HG03280 (cell line): Measurements from ENCODE around the gene DNAH3.
"Not testable (repeated sequence)": the region's sequence is repeated elsewhere in the genome, so short reads cannot be mapped to it uniquely, and the experiment has no call there.

Source experiments
- ATAC-seq: cut with Tn5 transposase; IDR thresholded peaks from one replicate; pipeline ENCODE4 v1.9.1; 2021; ENCODE audit warnings: mild to moderate bottlenecking, moderate library complexity; ENCODE audit not compliant: unreplicated experiment

The DNAH3 gene

GRCh38 chr16:21075252-21075651 is 75.4 kb downstream of the DNAH3 start:
- ATAC-seq = no peak

DNA sequence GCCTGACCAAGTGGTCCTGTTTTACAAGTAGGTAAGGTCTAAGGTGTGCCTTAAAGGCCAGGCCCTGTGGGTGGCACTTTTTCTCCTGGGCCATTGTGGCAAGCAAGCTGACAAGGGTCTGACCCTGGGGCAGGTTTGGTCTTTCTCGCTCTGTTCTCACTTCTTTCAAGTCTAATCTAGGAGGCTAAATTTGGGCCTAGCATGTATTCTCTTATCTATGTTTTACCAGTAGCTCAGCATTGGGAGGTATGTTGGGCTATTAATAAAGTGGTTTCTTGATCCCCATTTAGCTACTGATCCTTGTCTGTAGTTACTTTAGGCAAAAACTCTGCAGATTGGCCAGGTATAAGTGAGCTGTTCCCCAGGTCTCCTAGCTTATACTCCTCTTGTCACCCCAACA is 77.7 kb downstream of the DNAH3 start:
- ATAC-seq = no peak

- ATAC-seq = no peak
Observed at GRCh38 chr16:21071741-21072140, 78.9 kb downstream of the DNAH3 start.

- ATAC-seq = no peak
Observed at GRCh38 chr16:21070564-21070963, 80.1 kb downstream of the DNAH3 start.

DNA sequence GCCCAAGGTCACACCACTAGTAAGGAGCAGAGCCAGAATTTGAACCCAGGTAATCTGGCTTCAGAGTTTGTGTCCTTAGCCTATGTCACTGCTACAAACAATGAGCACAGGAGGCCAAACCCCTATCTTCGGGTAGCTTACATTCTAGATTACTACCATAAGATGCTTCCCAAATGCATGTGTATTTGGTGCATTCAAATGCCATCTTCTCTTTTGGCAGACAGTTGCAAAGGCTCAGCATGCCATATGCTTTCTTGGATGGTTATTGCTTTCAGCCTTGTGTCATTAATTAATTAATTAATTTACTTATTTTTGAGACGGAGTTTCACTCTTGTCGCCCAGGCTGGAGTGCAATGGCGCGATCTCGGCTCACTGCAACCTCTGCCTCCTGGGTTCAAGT is 80.7 kb downstream of the DNAH3 start:
- ATAC-seq = no peak

GRCh38 chr16:21064203-21064602 is 86.4 kb downstream of the DNAH3 start:
- no peak for ATAC-seq

- not testable (repeated sequence) for ATAC-seq
Observed at GRCh38 chr16:21063314-21063713, 87.3 kb downstream of the DNAH3 start.

DNA sequence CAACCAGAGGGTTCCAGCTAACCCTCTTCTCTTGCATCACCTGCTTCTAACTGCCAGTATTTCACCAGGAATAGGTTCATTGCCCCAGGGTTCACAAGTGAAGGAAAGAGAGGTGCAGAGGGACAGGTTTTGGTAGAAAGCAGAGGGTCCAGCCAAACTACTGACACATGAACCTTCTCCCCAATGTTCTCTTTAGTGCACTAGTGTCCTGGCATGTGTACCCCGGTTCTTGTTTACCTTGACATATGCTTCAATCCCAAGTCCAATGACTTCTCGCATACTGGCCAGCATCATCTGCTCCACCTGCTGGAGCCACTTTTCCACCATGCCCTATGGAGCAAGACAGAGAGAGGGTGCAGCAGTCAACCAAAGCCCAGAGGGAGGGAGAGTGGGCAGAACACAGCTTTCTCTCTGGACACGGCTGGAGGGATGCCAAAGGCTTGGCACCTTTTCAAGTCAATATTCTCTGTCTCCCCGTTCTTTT is 90.6 kb downstream of the DNAH3 start:
- no peak for ATAC-seq

DNA sequence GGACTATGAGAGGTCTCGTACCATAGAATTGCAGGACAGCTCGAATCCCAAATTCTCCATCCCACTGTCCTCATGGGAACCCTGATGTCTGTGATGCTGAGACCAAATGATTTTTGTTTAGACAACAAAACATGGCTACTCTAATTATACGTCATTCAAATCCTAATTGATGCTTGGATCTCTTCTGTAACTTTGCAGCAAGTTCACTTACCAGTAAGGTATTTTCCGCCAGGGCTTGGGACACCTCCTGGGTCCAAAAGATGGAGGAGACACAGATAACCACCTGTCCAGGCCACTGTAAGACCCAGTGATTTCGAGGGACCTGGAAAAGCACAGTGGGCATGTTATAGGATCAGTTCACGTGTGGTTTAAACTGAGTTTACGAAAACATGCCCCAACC is 92.8 kb downstream of the DNAH3 start:
- ATAC-seq = no peak

- no peak for ATAC-seq
Observed at GRCh38 chr16:21056396-21056795, 94.2 kb downstream of the DNAH3 start.

GRCh38 chr16:21055738-21056137 is 94.9 kb downstream of the DNAH3 start:
- not testable (repeated sequence) for ATAC-seq

DNA sequence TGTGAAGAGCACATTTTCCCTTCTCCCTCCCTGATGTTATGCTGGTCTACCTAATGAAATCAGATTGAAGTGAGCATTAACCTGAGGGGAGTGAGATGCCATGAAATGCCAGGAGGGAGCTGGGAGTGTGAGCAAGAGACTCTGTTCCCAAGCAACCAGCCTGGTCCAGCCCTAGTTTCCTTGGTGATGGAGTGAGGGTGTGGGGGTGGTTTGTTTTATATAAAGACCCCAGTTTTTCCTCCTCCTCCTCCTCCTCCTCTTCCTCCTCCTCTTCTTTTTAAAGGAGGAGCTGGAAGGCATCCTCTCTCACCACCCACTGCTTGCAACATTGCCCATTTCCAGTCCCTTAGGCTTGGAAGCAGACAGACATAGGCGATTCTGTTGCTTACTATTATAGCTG is 97.1 kb downstream of the DNAH3 start:
- no peak for ATAC-seq

- ATAC-seq = not testable (repeated sequence)
Observed at GRCh38 chr16:21048091-21048912, 102.3 kb downstream of the DNAH3 start.

- no peak for ATAC-seq
Observed at GRCh38 chr16:21038197-21038596, 112.4 kb downstream of the DNAH3 start.

GRCh38 chr16:21037736-21038135 is 112.9 kb downstream of the DNAH3 start:
- no peak for ATAC-seq

- no peak for ATAC-seq
Observed at GRCh38 chr16:21037168-21037567, 113.5 kb downstream of the DNAH3 start.

DNA sequence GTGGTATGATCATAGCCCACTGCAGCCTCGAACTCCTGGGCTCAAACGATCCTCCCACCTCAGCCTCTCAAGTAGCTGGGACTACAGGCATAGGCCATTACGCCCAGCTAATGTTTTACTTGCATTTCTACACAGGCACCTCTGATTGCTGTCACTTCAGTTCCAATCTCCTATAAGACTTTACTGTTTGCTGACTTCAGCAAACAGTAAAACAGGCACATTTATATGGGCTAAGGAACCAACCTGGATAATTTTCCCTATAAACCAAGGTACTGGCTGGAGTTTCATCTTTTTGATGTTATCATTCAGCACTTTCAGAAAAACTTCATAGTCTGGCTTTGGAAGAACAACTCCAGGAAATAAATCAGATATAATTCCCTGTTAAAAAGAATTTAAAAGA is 114.2 kb downstream of the DNAH3 start:
- ATAC-seq = no peak

- ATAC-seq = no peak
Observed at GRCh38 chr16:21033704-21034103, 116.9 kb downstream of the DNAH3 start.

GRCh38 chr16:21033264-21033663 is 117.4 kb downstream of the DNAH3 start:
- ATAC-seq = no peak

DNA sequence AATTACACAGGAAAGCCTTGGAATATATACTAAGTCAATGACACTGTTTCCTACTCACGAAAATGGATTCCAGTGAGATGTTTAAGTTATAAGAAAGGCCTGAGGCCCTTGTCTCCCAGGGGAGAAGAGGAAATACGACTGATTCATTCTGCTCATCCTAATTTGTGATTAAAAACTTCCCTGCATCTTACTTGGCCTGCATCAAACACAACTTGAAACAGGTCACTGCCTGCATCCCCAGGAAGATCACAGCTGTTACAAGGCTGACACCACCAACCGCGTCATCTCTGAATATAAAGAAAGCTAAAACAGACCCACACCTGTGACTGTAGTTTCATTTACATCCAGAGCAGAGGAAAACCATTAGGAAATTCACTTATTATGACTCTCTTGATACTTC is 121.9 kb downstream of the DNAH3 start:
- no peak for ATAC-seq

- ATAC-seq = no peak
Observed at GRCh38 chr16:21026846-21027245, 123.8 kb downstream of the DNAH3 start.

DNA sequence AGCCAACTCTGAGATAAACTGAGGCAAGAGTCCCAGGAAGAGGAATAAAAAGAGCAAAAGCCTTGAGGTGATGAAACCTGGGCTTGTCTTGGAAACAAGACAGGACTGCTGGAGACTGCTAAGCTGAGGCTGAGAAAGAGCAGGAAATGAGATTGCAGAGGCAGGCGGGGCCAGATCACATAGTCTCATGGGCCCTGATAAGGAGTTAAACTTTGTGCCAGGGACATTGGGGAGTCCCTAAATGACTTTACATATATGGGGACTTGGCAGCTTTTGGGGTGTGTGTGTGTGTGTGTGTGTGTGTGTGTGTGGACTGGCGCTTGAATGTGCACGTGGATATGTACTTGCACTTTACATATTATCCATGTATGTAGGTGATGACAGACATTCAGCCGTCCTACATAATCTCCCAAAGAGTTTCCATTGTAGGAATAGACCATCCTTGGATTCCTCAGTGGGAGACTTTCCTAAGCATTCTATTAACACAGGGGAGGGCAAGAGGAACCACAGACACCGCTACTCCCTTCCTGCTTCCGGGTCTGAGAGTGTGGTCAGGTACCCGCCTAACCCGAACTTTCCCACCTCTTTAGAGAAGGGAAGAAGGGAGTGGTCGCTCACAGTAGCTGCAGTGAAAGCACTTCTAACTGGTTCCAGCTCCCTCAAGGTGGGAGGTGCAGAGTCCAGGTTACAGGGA is 127.0 kb downstream of the DNAH3 start:
- no peak for ATAC-seq
